ENCODE results near the gene BANF2.

DNA sequence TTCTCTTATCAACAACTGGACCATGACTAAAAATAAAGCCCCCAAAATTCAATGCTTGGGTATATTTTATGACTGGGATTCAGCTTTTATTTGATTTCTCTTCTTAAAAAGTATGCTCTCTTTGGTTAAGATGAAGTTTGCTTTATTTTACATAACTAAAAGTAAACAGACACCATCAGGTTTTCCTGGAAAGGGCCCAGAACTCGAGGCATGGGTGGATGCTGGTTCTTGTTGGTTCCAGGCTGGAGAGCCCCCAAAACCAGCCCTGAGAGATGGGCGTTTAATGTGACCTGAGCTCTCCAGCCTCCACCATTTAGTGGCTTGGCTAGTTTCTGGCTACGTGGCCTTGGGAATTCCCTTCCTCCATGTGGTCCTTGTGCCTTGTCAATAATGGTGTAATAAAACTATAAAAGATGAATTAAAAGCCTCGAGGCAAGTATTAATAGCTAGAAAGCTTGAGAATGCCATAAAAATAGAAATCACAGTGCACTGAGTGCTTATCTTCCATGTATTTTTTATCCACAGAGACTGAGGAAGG lies 34.1 kb downstream of the BANF2 start:
- no peak for TF ChIP-seq RFX5 (IDR thresholded peaks at IDR 0.05; ENCODE audit: low read depth, low read length)
- TF ChIP-seq POLR2A (IDR thresholded peaks at IDR 0.05; ENCODE audit: low read depth, low read length), result no peak
- TF ChIP-seq, protein P1, sequence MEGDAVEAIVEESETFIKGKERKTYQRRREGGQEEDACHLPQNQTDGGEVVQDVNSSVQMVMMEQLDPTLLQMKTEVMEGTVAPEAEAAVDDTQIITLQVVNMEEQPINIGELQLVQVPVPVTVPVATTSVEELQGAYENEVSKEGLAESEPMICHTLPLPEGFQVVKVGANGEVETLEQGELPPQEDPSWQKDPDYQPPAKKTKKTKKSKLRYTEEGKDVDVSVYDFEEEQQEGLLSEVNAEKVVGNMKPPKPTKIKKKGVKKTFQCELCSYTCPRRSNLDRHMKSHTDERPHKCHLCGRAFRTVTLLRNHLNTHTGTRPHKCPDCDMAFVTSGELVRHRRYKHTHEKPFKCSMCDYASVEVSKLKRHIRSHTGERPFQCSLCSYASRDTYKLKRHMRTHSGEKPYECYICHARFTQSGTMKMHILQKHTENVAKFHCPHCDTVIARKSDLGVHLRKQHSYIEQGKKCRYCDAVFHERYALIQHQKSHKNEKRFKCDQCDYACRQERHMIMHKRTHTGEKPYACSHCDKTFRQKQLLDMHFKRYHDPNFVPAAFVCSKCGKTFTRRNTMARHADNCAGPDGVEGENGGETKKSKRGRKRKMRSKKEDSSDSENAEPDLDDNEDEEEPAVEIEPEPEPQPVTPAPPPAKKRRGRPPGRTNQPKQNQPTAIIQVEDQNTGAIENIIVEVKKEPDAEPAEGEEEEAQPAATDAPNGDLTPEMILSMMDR (conservative IDR thresholded peaks at IDR 0.05; ENCODE audit: low read depth, low read length), result no peak
- TF ChIP-seq, protein P2, sequence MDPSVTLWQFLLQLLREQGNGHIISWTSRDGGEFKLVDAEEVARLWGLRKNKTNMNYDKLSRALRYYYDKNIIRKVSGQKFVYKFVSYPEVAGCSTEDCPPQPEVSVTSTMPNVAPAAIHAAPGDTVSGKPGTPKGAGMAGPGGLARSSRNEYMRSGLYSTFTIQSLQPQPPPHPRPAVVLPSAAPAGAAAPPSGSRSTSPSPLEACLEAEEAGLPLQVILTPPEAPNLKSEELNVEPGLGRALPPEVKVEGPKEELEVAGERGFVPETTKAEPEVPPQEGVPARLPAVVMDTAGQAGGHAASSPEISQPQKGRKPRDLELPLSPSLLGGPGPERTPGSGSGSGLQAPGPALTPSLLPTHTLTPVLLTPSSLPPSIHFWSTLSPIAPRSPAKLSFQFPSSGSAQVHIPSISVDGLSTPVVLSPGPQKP (IDR thresholded peaks at IDR 0.05; ENCODE audit: borderline replicate concordance, low read depth, low read length), result no peak
- TF ChIP-seq MAZ (IDR thresholded peaks at IDR 0.05; ENCODE audit: borderline replicate concordance, low read depth, low read length), result no peak
- no peak for TF ChIP-seq RAD21 (IDR thresholded peaks at IDR 0.05; ENCODE audit: low read length)
- TF ChIP-seq SMC3 (IDR thresholded peaks at IDR 0.05; ENCODE audit: low read depth, low read length), result no peak

All from IMR-90 (cell line).